HG02759 (cell line): ENCODE measurements around the gene SLC32A1.

Source experiments
- ATAC-seq: cut with Tn5 transposase; IDR thresholded peaks from one replicate; pipeline ENCODE4 v1.9.1; 2021; ENCODE audit warnings: mild to moderate bottlenecking, moderate library complexity; ENCODE audit not compliant: unreplicated experiment

SLC32A1 gene

GRCh38 chr20:38725148-38725901 lies 1.0 kb downstream of the SLC32A1 start:
- no peak for ATAC-seq

DNA sequence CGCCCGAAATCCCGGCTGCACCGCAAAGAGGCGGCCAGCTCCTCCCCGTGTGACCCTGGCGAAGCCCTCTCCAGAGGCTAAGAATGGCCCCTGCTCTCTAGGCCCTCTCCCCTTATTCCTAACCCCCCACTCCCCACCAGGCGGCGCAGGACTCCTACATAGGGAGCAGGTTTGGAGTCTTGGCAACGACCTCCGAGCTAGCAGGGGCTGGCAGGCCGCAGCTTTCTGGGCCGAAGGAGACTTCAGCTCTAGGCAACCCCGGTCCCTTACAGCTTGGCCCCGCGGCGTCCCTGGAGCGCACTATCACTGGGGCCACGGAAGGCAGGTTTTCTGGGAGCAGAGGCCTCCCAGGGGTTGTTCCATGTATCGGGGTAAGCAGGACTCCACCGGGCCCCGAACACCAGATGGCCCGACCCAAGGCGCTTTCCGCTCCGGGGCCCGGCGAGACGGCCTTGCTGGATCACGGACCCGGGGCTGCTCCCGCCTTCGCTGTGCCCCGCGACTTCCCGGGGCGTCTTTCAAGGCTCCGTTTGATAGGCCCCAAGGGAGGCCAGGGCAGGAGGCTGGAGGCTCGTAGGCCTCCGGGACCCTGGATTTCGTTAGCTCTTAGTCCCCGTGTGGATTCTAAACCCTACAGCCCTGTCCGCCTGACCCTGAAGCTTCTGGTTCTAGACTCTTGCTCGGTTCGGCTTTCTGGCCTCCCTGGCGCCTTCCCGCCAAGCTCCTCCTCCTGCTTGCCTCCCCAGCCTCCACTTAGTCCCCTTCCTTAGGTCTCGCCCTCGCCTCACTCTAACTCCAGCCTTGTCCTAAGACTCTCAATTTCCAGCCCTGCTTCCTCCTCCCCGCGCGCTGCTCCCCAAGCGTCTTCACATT lies 1.9 kb downstream of the SLC32A1 start:
- ATAC-seq = no peak

GRCh38 chr20:38726804-38727606 lies 2.7 kb downstream of the SLC32A1 start:
- ATAC-seq = no peak

GRCh38 chr20:38727607-38728190 lies 3.4 kb downstream of the SLC32A1 start:
- ATAC-seq = no peak

DNA sequence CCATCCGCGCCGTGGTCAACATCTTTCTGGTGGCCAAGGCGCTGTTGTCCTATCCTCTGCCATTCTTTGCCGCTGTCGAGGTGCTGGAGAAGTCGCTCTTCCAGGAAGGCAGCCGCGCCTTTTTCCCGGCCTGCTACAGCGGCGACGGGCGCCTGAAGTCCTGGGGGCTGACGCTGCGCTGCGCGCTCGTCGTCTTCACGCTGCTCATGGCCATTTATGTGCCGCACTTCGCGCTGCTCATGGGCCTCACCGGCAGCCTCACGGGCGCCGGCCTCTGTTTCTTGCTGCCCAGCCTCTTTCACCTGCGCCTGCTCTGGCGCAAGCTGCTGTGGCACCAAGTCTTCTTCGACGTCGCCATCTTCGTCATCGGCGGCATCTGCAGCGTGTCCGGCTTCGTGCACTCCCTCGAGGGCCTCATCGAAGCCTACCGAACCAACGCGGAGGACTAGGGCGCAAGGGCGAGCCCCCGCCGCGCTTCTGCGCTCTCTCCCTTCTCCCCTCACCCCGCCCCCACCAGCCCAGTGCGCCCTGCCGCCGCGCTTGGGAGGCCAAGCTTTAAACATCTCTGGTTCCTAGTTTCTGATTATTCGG lies 4.0 kb downstream of the SLC32A1 start:
- ATAC-seq = no peak

DNA sequence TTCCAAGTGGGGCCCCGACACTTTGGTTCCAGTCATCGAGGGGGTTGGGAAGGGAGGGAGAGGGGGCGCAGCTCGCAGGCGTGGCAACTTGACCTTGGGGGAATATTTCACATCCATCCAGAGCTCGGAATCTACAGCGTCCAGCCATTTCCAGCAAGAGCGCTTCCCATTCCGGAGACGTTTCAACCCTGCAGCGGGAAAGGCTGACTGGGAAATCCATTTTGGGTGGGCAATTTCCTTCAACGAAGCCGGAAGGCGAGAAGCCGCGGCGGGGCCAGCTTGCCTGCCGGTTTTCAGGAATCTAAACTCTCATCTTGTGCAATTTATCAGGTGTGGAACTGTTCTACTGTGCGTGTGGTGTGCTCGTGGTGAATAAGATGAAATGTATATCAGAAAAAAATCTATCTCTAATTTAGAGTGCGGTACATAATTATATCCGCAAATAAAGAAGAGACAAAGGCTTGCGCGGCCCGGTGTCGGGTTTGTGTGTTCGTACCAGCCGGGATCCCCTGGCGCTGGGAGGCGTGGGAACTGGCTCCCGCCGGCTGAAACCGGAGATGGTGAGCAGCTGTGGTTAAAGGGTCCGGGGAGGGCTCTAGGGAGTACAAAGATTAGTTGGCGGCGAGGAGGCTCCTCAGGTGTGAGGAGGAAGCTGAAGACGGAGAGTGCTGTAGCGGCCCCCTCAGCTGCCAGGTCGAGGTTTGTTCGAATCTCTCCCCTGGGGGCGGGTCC lies 4.8 kb downstream of the SLC32A1 start:
- no peak for ATAC-seq

GRCh38 chr20:38729767-38730166 lies 5.5 kb downstream of the SLC32A1 start:
- ATAC-seq = no peak

- ATAC-seq = no peak
Measured at GRCh38 chr20:38730167-38730988, 6.1 kb downstream of the SLC32A1 start.

GRCh38 chr20:38730989-38731737 lies 6.9 kb downstream of the SLC32A1 start:
- ATAC-seq = peak; percentile 54

- ATAC-seq = no peak
Measured at GRCh38 chr20:38731738-38732113, 7.4 kb downstream of the SLC32A1 start.

GRCh38 chr20:38732981-38733380 lies 8.7 kb downstream of the SLC32A1 start:
- ATAC-seq = no peak

DNA sequence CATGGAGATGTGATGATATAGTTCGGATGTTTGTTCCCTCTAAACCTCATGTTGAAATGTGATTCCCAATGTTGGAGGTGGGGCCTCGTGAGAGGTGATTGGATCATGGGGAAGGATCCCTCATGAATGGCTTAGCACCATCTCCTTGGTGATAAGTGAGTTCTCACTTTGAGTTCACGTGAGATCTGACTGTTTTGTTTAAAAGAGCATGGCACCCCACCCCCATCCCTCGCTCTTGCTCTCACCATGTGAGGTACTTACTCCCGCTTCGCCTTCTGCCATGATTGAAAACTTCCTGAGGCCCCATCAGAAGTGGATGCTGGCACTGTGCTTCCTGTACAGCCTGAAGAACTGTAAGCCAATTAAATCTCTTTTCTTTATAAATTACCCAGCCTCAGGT lies 10.9 kb downstream of the SLC32A1 start:
- no peak for ATAC-seq

DNA sequence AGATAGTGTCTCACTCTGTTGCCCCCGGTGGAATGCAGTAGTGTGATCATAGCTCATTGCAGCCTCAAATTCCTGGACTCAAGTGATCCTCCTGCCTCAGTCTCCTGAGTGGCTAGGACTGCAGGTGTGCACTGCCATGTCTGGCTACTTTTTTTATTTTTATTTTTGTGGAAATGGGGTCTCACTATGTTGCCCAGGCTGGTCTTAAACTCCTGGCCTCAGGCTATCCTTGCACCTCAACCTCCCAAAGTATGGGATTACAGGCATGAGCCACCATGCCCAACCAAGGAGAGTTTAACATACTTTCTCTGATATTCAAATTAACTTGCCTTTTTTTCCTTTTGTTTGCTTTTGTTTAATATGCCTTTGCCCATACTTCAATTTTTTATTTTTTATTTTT lies 13.6 kb downstream of the SLC32A1 start:
- ATAC-seq = no peak

DNA sequence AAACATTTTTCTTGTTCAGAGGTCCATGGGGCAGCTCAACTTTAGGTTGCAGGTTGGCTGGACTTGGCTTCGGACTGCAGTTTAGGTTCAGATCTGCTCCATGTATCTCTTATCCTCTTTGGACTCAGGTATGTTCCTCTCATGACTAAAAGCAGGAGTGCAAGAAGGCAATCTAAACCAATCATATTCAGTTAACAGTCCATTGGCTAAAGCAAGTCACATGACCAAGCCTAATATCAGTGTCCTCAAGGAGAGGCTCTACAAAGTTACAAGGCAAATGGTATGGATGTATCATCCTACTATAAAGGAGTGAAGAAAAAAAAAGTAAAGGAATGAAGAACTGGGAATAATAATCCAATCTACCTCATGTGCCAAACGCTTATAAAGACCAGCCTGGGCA lies 21.5 kb downstream of the SLC32A1 start:
- ATAC-seq = no peak

DNA sequence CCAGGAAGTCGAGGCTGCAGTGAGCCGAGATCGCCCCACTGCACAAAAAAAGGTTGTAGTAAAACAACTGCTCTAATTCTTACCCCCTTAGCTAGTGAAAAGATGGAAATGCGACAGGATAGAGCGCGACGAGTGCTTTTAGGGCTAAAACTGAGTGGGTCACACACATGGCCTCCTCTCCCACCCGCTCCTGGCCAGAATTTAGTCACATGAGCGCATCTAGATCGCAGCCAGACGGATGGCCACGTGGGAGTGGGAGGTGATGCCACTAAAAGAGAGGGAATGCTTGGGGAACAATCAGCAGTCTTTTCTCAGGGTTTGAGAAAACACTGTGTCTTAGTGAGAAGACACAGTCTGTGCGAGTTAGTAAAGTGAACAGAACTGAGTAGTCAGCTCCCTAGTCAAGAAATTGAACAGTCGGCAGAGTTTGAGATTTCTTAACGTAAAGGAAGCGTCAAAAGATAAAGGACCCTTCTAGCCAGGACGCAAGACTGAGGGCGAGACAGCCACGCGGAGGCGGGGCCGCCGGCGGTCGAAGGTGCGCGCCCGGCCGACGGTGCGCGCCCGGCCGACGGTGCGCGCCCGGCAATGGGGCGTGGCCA lies 23.3 kb downstream of the SLC32A1 start:
- ATAC-seq = no peak

DNA sequence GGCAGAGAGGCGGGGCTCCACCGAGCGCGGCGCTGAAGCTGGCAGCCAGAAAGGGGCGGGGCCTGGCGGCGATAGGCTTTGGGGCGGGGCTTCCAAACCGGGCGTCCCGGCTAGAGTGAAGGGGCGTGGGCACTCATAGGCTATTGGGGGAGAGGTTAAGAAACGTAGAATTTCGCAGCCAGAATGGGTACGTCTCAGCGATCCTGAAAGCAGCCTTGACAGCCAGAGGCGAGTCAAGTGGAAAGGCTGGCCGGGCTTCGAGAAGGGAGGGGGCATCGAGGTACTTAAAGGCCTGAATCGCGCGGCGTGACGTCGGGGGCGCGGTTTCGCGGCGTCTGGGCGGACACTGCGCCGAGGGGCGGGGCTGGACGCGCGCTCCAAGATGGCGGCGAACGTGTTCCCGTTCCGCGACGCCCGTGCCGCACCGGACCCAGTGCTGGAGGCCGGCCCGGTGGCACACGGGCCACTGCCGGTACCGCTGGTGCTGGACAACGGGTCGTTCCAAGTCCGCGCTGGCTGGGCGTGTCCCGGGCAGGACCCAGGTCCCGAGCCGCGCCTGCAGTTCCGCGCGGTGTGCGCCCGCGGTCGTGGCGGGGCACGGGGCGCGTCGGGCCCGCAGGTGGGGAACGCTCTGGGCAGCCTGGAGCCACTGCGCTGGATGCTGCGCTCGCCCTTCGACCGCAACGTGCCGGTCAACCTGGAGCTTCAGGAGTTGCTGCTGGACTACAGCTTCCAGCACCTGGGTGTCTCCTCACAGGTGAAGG lies 24.0 kb downstream of the SLC32A1 start, which contains the start of gene ACTR5:
TSS of gene ACTR5 (plus strand) at position 364 of the 764 bp plus-strand sequence. CDS start at position 383, 19 bp downstream.
- ATAC-seq = peak; percentile 86

DNA sequence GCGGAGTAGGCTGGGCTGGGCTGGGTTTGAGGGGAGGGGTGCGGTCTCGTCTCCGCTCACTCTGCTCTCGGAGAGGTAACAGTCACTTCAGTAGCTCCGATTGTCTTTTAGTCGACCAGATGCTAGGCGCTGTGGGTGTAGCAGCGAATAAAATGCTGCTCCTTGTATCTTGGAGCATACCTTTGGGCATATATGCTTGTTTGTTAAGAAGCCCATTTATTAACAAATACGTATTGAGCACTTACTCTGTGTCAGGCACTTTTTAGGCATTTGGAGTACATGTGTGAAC lies 24.5 kb downstream of the SLC32A1 start:
- ATAC-seq = peak; percentile 34
